ENCODE measurements around the gene SYNJ2. TPM values are rescaled to one million over a fixed set of nuclear protein-coding genes. Genes with fewer than 3 reads are reported as not detected.

The SYNJ2 gene
- total and polyA plus RNA-seq, 2 experiments from 2014 or later, result 2.8 to 5.6 TPM

GRCh38 chr6:158046201-158047126 lies 64.8 kb downstream of the SYNJ2 start (continued):
- TF ChIP-seq CREB1 (CRISPR knock-in tag; IDR thresholded peaks at IDR 0.05; ENCODE audit: low read depth), result no peak

- Histone ChIP-seq H3K4me3 (no peak overlapping the region), H4K20me1 (replicated peaks; ENCODE audit: insufficient read depth) (no peaks in the 10 kb centered on the region), H3F3A (replicated peaks; ENCODE audit: low read depth) (no peaks in the 10 kb centered on the region), H3K27me3 (ENCODE audit: insufficient read depth) (no peaks in the 10 kb centered on the region), H3K79me2 (replicated peaks; ENCODE audit: insufficient read depth) (no peaks in the 10 kb centered on the region), H2AFZ (no peak overlapping the region), H3K27ac (ENCODE audit: low read depth) (no peak overlapping the region), H3K4me1 (ENCODE audit: insufficient read depth) (no peaks in the 10 kb centered on the region), H3K4me2 (no peak overlapping the region), H3K9me2 (ENCODE audit: insufficient read depth) (no peaks in the 10 kb centered on the region), H3K36me3 (ENCODE audit: insufficient read depth) (no peaks in the 10 kb centered on the region)
- TF ChIP-seq JUNB (IDR thresholded peaks at IDR 0.05; ENCODE audit: unreplicated experiment) (no peak), ZNF462 (CRISPR knock-in tag; IDR thresholded peaks at IDR 0.05) (no peak), CTCF (conservative IDR thresholded peaks at IDR 0.05; ENCODE audit: low read depth in 2 of 2) (no peak), ETS1 (IDR thresholded peaks at IDR 0.05) (no peak), EZH2phosphoT487 (IDR thresholded peaks at IDR 0.05; ENCODE audit: unreplicated experiment) (no peak), ZNF114 (CRISPR knock-in tag; IDR thresholded peaks at IDR 0.05) (no peak), POLR2AphosphoS5 (IDR thresholded peaks at IDR 0.05; ENCODE audit: low read depth) (no peak), EZH2 (IDR thresholded peaks at IDR 0.05; ENCODE audit: low read depth, unreplicated experiment) (no peak)
- Mint-ChIP-seq H3K4me1 (peaks cover 4% of the 10 kb centered on the region; the same call in 2 of the 3 replicates), H3K27ac (no peak overlapping the region), H3K36me3 (ENCODE audit: low read depth) (peaks cover 22% of the 10 kb centered on the region), H3K4me3 (no peak overlapping the region), H3K9me3 (no peaks in the 10 kb centered on the region), H3K27me3 (ENCODE audit: insufficient read depth, low read depth, poor library complexity) (peaks cover 16% of the 10 kb centered on the region)
- DNase-seq (ENCODE audit: low spot score) (no peak), ATAC-seq (no peak)
Observed at GRCh38 chr6:158047127-158047518, 65.5 kb downstream of the SYNJ2 start.

Measured in GM23338 (cell line).